SK-N-SH (cell line): ENCODE measurements around the gene IBTK. TPM values are rescaled to one million over a fixed set of nuclear protein-coding genes. Genes with fewer than 3 reads are reported as not detected.

Source experiments
- CTCF ChIA-PET: fragments of 300-600, 350-600 bp; formaldehyde crosslinking; extraction: SDS; loops from one replicate; lab custom pipeline; 2021; lab: Yijun Ruan, JAX
- POLR2A ChIA-PET: fragments of 350-600 bp; sonication (Branson Sonifier 250); formaldehyde crosslinking; extraction: SDS; loops from one replicate; lab custom pipeline; 2020; ENCODE audit warnings: antibody characterized with exemption, inconsistent platforms; lab: Yijun Ruan, JAX
- DNase-seq: peaks from one replicate; pipeline ENCODE4 v3.0.0; 2012
- H2AFZ ChIP-seq: fragments of 200-600 bp; sonication (generic); 2 replicates; pipeline ENCODE4 v1.8.1; 2016; ENCODE audit warnings: antibody characterized with exemption, mild to moderate bottlenecking, low read depth
- H3F3A ChIP-seq: fragments of 200-600 bp; sonication (generic); replicated peaks from 2 replicates; pipeline ENCODE3; 2016; ENCODE audit warnings: antibody characterized with exemption, mild to moderate bottlenecking; ENCODE audit not compliant: insufficient read depth
- H3K27ac ChIP-seq, 2 experiments: fragments of 200-500 bp in 1 of 2; fragments of 200-600 bp in 1 of 2; sonication (Bioruptor generic) in 1 of 2; sonication (generic), shearing (Covaris generic) in 1 of 2; 2 replicates each; pipeline versions ENCODE4 v1.5.1 to v1.6.1; 2014 to 2016; ENCODE audit warnings: low read depth in 2 of 2, inconsistent platforms in 1 of 2, low read length in 1 of 2, mild to moderate bottlenecking in 1 of 2, mixed read lengths in 1 of 2
- H3K27me3 ChIP-seq: fragments of 200-600 bp; sonication (generic), shearing (Covaris generic); 2 replicates; pipeline ENCODE4 v1.6.1; 2016; ENCODE audit warnings: mixed run types; ENCODE audit not compliant: insufficient read depth
- H3K36me3 ChIP-seq, 2 experiments: fragments of 200-500 bp in 1 of 2; fragments of 200-600 bp in 1 of 2; sonication (Bioruptor generic) in 1 of 2; sonication (generic) in 1 of 2; replicated peaks in 1 of 2; 2 replicates each; pipeline versions ENCODE3 to v1.5.1; 2014 to 2016; ENCODE audit warnings: low read length in 1 of 2, mild to moderate bottlenecking in 1 of 2; ENCODE audit not compliant: insufficient read depth in 2 of 2, control insufficient read depth in 1 of 2
- H3K4me1 ChIP-seq, 2 experiments: fragments of 200-500 bp in 1 of 2; fragments of 200-600 bp in 1 of 2; sonication (Bioruptor generic) in 1 of 2; sonication (generic), shearing (Covaris generic) in 1 of 2; 2 replicates each; pipeline versions ENCODE4 v1.5.1 to v1.6.1; 2014 to 2016; ENCODE audit warnings: low read depth in 1 of 2, low read length in 1 of 2, mixed run types in 1 of 2; ENCODE audit not compliant: insufficient read depth in 2 of 2, control insufficient read depth in 1 of 2
- H3K4me2 ChIP-seq: fragments of 200-600 bp; sonication (generic), shearing (Covaris generic); 2 replicates; pipeline ENCODE4 v1.6.1; 2017; ENCODE audit warnings: mixed run types
- H3K4me3 ChIP-seq, 2 experiments: fragments of 200-500 bp in 1 of 2; fragments of 200-600 bp in 1 of 2; sonication (Bioruptor generic) in 1 of 2; sonication (generic), shearing (Covaris generic) in 1 of 2; 2 replicates each; pipeline versions ENCODE4 v1.5.1 to v1.8.1; 2014 to 2016; ENCODE audit warnings: low read depth in 2 of 2, inconsistent platforms in 1 of 2, low read length in 1 of 2, mild to moderate bottlenecking in 1 of 2, mixed read lengths in 1 of 2, moderate library complexity in 1 of 2
- H3K79me2 ChIP-seq: fragments of 200-600 bp; sonication (generic); 2 replicates; pipeline ENCODE4 v1.8.1; 2017; ENCODE audit warnings: mild to moderate bottlenecking; ENCODE audit not compliant: insufficient read depth
- H3K9ac ChIP-seq: fragments of 200-600 bp; sonication (generic); 2 replicates; pipeline ENCODE4 v1.6.1; 2017; ENCODE audit warnings: mixed run types
- H3K9me2 ChIP-seq: fragments of 200-600 bp; sonication (generic); 2 replicates; pipeline ENCODE4 v1.6.1; 2017; ENCODE audit warnings: mixed run types
- H3K9me3 ChIP-seq: fragments of 200-600 bp; sonication (generic); 2 replicates; pipeline ENCODE4 v1.6.1; 2017; ENCODE audit warnings: mixed run types, mild to moderate bottlenecking, moderate library complexity
- H4K20me1 ChIP-seq: fragments of 200-600 bp; sonication (generic); 2 replicates; pipeline ENCODE4 v1.6.1; 2017; ENCODE audit warnings: mild to moderate bottlenecking, mixed run types; ENCODE audit not compliant: insufficient read depth
- ELF1 ChIP-seq: IDR thresholded peaks from 2 replicates; pipeline ENCODE4 v1.4.0; 2012
- EP300 ChIP-seq, 2 experiments: IDR thresholded peaks; 2 replicates each; pipeline versions ENCODE4 v1.4.0 to v1.6.1; 2012; ENCODE audit warnings: borderline replicate concordance in 1 of 2, low read depth in 1 of 2, low read length in 1 of 2
- FOSL2 ChIP-seq: IDR thresholded peaks from 2 replicates; pipeline ENCODE4 v1.4.0; 2012; ENCODE audit warnings: low read depth, mild to moderate bottlenecking, moderate library complexity, borderline replicate concordance
- FOXJ3 ChIP-seq: sonication (generic); formaldehyde crosslinking; IDR thresholded peaks from 2 replicates; pipeline ENCODE4 v1.5.1; 2020; ENCODE audit warnings: mild to moderate bottlenecking, missing genetic modification reagents
- MEF2A ChIP-seq: IDR thresholded peaks from 2 replicates; pipeline ENCODE4 v1.4.0; 2012; ENCODE audit warnings: low read depth, borderline replicate concordance
- MXI1 ChIP-seq: IDR thresholded peaks from 2 replicates; pipeline ENCODE4 v1.6.1; 2012; ENCODE audit warnings: mild to moderate bottlenecking, low read depth, low read length, improper control_type of control experiment
- NFIC ChIP-seq: IDR thresholded peaks from 2 replicates; pipeline ENCODE4 v1.4.0; 2012; ENCODE audit warnings: borderline replicate concordance
- NRF1 ChIP-seq: IDR thresholded peaks from 2 replicates; pipeline ENCODE4 v1.6.1; 2012; ENCODE audit warnings: low read depth, mild to moderate bottlenecking, low read length
- POLR2AphosphoS5 ChIP-seq: IDR thresholded peaks from 2 replicates; pipeline ENCODE4 v1.6.1; 2012; ENCODE audit warnings: low read depth, low read length
- RCOR1 ChIP-seq: fragments of 150-350 bp; IDR thresholded peaks from 2 replicates; pipeline ENCODE4 v1.6.1; 2017; ENCODE audit warnings: antibody characterized with exemption, low read length
- RFX5 ChIP-seq: IDR thresholded peaks from 2 replicates; pipeline ENCODE4 v1.6.1; 2012; ENCODE audit warnings: mild to moderate bottlenecking, improper control_type of control experiment, low read length
- RXRA ChIP-seq: IDR thresholded peaks from 2 replicates; pipeline ENCODE4 v1.4.0; 2012; ENCODE audit warnings: low read depth, mild to moderate bottlenecking, borderline replicate concordance
- SIN3A ChIP-seq: IDR thresholded peaks from 2 replicates; pipeline ENCODE4 v1.6.1; 2012; ENCODE audit warnings: low read depth, mild to moderate bottlenecking, low read length, moderate library complexity, borderline replicate concordance
- SMC3 ChIP-seq: IDR thresholded peaks from 2 replicates; pipeline ENCODE4 v1.6.1; 2012; ENCODE audit warnings: low read depth, low read length, improper control_type of control experiment
- YY1 ChIP-seq: IDR thresholded peaks from 2 replicates; pipeline ENCODE4 v1.4.0; 2012; ENCODE audit warnings: low read depth, mild to moderate bottlenecking
- WGBS: methylation state at CpG from one replicate; pipeline ENCODE4 v1.1.6; 2017; ENCODE audit warnings: low lambda C conversion rate; 5-methylcytosine and 5-hydroxymethylcytosine counted together
- polyA plus RNA-seq, 3 experiments: library from polyadenylated mRNA; depleted of rRNA; stranded (reverse); fragments of >200 nt; gene quantifications; 2 replicates each; pipeline ENCODE4 v1.2.3, GENCODE V29; 2012
- TF ChIP-seq, protein P1 (sequence below): IDR thresholded peaks from 2 replicates; pipeline ENCODE4; 2012
- TF ChIP-seq, protein P2 (sequence below): fragments of 200-600 bp; sonication (generic); IDR thresholded peaks from 2 replicates; pipeline ENCODE4 v1.6.1; 2017; ENCODE audit warnings: antibody characterized with exemption, mild to moderate bottlenecking, moderate library complexity
- TF ChIP-seq, protein P3 (sequence below): IDR thresholded peaks from 2 replicates; pipeline ENCODE4 v1.4.0; 2012; ENCODE audit warnings: low read depth
- TF ChIP-seq, protein P4 (sequence below): fragments of 150-350 bp; IDR thresholded peaks from 2 replicates; pipeline ENCODE4 v1.6.1; 2016; ENCODE audit warnings: mild to moderate bottlenecking, low read depth, low read length
- TF ChIP-seq, protein P5 (sequence below): IDR thresholded peaks from 2 replicates; pipeline ENCODE4 v1.4.0; 2012; ENCODE audit warnings: low read depth, borderline replicate concordance

The IBTK gene
- polyA plus RNA-seq, 1 of the 3 experiments (the other 2 are of a cell fraction) = 9.5 TPM

DNA sequence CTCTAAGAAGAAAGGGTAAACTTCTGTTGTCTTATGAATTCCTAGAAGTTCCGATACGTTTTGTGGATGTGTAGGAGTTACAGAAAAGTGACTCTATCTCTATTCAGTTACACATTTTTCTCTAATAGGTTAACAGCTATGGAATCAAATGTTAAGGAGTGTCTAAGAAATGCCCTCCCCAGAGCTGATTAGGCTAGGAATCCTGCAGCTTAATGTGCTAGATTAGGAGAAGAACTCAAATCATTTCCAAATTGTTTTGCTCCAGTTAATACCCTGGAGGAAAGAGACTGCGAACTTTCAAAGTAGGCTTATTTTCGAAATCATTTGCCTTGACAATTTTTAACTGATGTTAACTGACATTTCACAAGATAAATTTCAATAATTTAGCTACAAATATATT lies 51.9 kb downstream of the IBTK start:
- no peak overlapping the region for H3K9ac ChIP-seq
- CTCF ChIA-PET = interaction anchor here (0.9 kb wide), 2 partner anchors 17 to 104 kb away, joined by 3 to 4 read pairs; no protein-coding TSS in a partner anchor

More for the DNA sequence above, 51.9 kb downstream of the IBTK start:
- H3K9me2 ChIP-seq = no peaks in the 10 kb centered on the region
- no peaks in the 10 kb centered on the region; a peak in 2 of 4 replicates for H3K4me1 ChIP-seq
- TF ChIP-seq, protein P1, sequence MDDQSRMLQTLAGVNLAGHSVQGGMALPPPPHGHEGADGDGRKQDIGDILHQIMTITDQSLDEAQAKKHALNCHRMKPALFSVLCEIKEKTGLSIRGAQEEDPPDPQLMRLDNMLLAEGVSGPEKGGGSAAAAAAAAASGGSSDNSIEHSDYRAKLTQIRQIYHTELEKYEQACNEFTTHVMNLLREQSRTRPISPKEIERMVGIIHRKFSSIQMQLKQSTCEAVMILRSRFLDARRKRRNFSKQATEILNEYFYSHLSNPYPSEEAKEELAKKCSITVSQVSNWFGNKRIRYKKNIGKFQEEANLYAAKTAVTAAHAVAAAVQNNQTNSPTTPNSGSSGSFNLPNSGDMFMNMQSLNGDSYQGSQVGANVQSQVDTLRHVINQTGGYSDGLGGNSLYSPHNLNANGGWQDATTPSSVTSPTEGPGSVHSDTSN = no peak
- TF ChIP-seq FOXJ3 (no peak), ELF1 (no peak), SMC3 (no peak), NFIC (no peak), EP300 (IDR thresholded peaks at IDR 0.05; ENCODE audit: borderline replicate concordance in 1 of 2, low read depth in 1 of 2, low read length in 1 of 2) (no peak), MEF2A (no peak), RXRA (no peak), MXI1 (no peak), FOSL2 (no peak), NRF1 (no peak), SIN3A (no peak), POLR2AphosphoS5 (no peak), YY1 (no peak), RCOR1 (no peak), RFX5 (no peak)
- TF ChIP-seq, protein P2, sequence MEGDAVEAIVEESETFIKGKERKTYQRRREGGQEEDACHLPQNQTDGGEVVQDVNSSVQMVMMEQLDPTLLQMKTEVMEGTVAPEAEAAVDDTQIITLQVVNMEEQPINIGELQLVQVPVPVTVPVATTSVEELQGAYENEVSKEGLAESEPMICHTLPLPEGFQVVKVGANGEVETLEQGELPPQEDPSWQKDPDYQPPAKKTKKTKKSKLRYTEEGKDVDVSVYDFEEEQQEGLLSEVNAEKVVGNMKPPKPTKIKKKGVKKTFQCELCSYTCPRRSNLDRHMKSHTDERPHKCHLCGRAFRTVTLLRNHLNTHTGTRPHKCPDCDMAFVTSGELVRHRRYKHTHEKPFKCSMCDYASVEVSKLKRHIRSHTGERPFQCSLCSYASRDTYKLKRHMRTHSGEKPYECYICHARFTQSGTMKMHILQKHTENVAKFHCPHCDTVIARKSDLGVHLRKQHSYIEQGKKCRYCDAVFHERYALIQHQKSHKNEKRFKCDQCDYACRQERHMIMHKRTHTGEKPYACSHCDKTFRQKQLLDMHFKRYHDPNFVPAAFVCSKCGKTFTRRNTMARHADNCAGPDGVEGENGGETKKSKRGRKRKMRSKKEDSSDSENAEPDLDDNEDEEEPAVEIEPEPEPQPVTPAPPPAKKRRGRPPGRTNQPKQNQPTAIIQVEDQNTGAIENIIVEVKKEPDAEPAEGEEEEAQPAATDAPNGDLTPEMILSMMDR = no peak
- TF ChIP-seq, protein P3, sequence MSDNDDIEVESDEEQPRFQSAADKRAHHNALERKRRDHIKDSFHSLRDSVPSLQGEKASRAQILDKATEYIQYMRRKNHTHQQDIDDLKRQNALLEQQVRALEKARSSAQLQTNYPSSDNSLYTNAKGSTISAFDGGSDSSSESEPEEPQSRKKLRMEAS = no peak
- TF ChIP-seq, protein P4, sequence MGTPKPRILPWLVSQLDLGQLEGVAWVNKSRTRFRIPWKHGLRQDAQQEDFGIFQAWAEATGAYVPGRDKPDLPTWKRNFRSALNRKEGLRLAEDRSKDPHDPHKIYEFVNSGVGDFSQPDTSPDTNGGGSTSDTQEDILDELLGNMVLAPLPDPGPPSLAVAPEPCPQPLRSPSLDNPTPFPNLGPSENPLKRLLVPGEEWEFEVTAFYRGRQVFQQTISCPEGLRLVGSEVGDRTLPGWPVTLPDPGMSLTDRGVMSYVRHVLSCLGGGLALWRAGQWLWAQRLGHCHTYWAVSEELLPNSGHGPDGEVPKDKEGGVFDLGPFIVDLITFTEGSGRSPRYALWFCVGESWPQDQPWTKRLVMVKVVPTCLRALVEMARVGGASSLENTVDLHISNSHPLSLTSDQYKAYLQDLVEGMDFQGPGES = no peak
- TF ChIP-seq, protein P5, sequence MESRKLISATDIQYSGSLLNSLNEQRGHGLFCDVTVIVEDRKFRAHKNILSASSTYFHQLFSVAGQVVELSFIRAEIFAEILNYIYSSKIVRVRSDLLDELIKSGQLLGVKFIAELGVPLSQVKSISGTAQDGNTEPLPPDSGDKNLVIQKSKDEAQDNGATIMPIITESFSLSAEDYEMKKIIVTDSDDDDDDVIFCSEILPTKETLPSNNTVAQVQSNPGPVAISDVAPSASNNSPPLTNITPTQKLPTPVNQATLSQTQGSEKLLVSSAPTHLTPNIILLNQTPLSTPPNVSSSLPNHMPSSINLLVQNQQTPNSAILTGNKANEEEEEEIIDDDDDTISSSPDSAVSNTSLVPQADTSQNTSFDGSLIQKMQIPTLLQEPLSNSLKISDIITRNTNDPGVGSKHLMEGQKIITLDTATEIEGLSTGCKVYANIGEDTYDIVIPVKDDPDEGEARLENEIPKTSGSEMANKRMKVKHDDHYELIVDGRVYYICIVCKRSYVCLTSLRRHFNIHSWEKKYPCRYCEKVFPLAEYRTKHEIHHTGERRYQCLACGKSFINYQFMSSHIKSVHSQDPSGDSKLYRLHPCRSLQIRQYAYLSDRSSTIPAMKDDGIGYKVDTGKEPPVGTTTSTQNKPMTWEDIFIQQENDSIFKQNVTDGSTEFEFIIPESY = no peak
- peaks cover 5% of the 10 kb centered on the region for H3F3A ChIP-seq
- WGBS = over 99% methylated on average over 4 of the region's 4 CpGs
- H3K27ac ChIP-seq = no peak overlapping the region
- H3K9me3 ChIP-seq = no peaks in the 10 kb centered on the region
- no peaks in the 10 kb centered on the region for H4K20me1 ChIP-seq
- no peak for DNase-seq
- no peaks in the 10 kb centered on the region for H3K79me2 ChIP-seq
- no peak overlapping the region for H2AFZ ChIP-seq
- no peak overlapping the region for H3K4me3 ChIP-seq
- peaks cover 85 to 97% of the 10 kb centered on the region in 2 experiments for H3K36me3 ChIP-seq
- POLR2A ChIA-PET = no interaction called here
- no peaks in the 10 kb centered on the region for H3K27me3 ChIP-seq
- no peak overlapping the region for H3K4me2 ChIP-seq
